ENCODE data around the gene LHFPL3.
"Not testable (repeated sequence)": the region's sequence is repeated elsewhere in the genome, so short reads cannot be mapped to it uniquely, and the experiment has no call there.

The LHFPL3 gene

DNA sequence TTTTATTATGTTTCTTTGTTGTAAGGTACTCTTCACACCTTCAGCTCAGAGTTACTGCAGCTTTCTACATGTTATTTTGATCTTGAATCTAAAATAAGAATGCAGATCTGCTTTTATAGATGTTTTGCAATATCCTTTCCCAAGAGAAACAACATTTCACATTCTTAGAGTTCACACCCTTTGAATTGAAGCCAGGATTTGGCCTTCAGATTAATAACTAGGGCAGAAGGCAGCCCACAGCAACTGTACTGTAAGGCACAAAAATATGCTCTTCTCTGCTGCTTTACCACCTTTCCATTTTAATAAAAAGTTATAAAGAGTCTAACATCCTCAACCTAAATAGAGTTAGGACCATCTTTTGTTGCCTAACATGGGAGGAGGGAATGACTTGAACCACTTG, 224.7 kb downstream of the LHFPL3 start:
- TF ChIP-seq, protein P1, sequence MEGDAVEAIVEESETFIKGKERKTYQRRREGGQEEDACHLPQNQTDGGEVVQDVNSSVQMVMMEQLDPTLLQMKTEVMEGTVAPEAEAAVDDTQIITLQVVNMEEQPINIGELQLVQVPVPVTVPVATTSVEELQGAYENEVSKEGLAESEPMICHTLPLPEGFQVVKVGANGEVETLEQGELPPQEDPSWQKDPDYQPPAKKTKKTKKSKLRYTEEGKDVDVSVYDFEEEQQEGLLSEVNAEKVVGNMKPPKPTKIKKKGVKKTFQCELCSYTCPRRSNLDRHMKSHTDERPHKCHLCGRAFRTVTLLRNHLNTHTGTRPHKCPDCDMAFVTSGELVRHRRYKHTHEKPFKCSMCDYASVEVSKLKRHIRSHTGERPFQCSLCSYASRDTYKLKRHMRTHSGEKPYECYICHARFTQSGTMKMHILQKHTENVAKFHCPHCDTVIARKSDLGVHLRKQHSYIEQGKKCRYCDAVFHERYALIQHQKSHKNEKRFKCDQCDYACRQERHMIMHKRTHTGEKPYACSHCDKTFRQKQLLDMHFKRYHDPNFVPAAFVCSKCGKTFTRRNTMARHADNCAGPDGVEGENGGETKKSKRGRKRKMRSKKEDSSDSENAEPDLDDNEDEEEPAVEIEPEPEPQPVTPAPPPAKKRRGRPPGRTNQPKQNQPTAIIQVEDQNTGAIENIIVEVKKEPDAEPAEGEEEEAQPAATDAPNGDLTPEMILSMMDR (IDR thresholded peaks at IDR 0.05; ENCODE audit: low read depth, low read length): no peak
- no peak for DNase-seq (ENCODE audit: extremely low read depth, low read depth)

DNA sequence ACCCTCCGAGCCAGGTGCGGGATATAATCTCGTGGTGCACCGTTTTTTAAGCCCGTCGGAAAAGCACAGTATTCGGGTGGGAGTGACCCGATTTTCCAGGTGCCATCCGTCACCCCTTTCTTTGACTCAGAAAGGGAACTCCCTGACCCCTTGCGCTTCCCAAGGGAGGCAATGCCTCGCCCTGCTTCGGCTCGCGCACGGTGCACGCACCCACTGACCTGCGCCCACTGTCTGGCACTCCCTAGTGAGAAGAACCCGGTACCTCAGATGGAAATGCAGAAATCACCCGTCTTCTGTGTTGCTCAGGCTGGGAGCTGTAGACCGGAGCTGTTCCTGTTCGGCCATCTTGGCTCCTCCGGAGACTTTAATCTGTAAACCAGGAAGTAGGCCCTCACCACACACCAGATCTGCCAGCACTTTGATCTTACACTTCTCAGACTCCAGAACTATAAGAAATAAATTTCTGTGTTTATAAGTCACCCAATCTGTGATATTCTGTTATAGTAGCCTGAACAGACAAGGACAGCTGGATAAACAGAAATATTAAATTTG, 235.0 kb downstream of the LHFPL3 start:
- not testable (repeated sequence) for DNase-seq (ENCODE audit: extremely low read depth, low read depth)

DNA sequence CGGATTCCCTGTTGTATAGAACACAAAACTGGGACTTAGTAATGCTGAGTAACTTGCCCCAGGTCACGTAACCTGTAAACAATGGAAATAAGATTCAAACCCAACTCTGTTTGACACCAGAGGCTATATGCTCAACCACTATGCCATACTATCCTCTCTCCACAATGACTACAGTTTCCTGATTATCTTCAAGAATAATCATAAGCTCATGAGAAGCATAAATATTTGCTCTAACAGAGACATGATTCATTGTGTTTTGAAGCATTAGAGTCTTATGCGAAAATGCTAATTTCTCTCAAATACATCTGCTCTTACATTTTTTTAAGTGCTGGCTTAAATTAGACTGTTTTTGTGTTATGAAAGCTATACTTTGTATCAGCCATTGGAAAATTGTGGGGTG, 241.3 kb downstream of the LHFPL3 start:
- no peak for DNase-seq (ENCODE audit: extremely low read depth, low read depth)
- TF ChIP-seq, protein P1 (IDR thresholded peaks at IDR 0.05; ENCODE audit: low read depth, low read length): no peak

GRCh38 chr7:104572554-104572953, 244.2 kb downstream of the LHFPL3 start:
- TF ChIP-seq, protein P1 (IDR thresholded peaks at IDR 0.05; ENCODE audit: low read depth, low read length): no peak
- DNase-seq (ENCODE audit: extremely low read depth, low read depth): no peak

GRCh38 chr7:104584620-104585019, 256.2 kb downstream of the LHFPL3 start:
- DNase-seq (ENCODE audit: extremely low read depth, low read depth): no peak
- TF ChIP-seq, protein P1 (IDR thresholded peaks at IDR 0.05; ENCODE audit: low read depth, low read length): no peak

GRCh38 chr7:104595591-104595990, 267.2 kb downstream of the LHFPL3 start:
- DNase-seq (ENCODE audit: extremely low read depth, low read depth): not testable (repeated sequence)

GRCh38 chr7:104603957-104604356, 275.6 kb downstream of the LHFPL3 start:
- DNase-seq (ENCODE audit: extremely low read depth, low read depth): no peak
- TF ChIP-seq, protein P1 (IDR thresholded peaks at IDR 0.05; ENCODE audit: low read depth, low read length): no peak

DNA sequence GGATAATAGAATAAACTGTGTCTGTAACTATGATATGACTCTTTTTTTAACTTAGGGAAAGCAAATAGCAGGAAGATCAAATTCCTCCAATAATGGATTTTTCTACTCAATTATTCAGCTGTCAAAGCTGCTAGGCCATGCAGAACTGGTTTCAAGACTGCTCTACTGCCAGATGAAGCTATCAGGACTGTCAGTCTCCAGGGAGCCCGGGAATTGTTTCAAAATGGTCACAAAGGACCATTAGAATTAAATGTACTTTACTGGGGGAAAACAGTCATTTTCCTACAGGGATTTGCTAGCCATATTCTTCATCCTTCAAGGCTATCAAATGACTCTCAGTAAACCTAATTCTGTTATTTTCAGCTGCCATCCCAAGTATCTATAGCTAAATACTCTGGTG, 276.3 kb downstream of the LHFPL3 start:
- TF ChIP-seq, protein P1 (IDR thresholded peaks at IDR 0.05; ENCODE audit: low read depth, low read length): no peak
- no peak for DNase-seq (ENCODE audit: extremely low read depth, low read depth)

All from AG09319 (cell line).